K562 (cell line): ENCODE data around the gene CCDC9B. TPM values are rescaled to one million over a fixed set of nuclear protein-coding genes. Genes with fewer than 3 reads are reported as not detected.

ENCODE experiments used
- ATAC-seq: fragments of 200-7000 bp; cut with Tn5 transposase; 3 replicates; pipeline ENCODE4 v1.9.1; 2020; ENCODE audit warnings: moderate library complexity
- BruUV-seq: library from RNA; stranded (reverse); fragments of 400-500 nt; replicated peaks from 2 replicates; lab custom pipeline; 2021; lab: Mats Ljungman, UMichigan
- CTCF ChIA-PET: fragments of 300-600 bp; formaldehyde crosslinking; extraction: SDS; loops from one replicate; lab custom pipeline; 2021; ENCODE audit warnings: low intra/inter-chr PET ratio; lab: Yijun Ruan, JAX
- POLR2A ChIA-PET: fragments of 300-600, 350-650 bp; sonication (Branson Sonifier 250); formaldehyde crosslinking; extraction: SDS; loops from one replicate; lab custom pipeline; 2021; ENCODE audit warnings: antibody characterized with exemption, inconsistent platforms; lab: Yijun Ruan, JAX
- DNase-seq, 4 experiments: peaks; one replicate each; pipeline versions ENCODE4 v3.0.0 to v3.0.0-alpha.2; 2011 to 2018; ENCODE audit warnings: low spot score in 3 of 4, mixed read lengths in 3 of 4; ENCODE audit errors: extremely low read depth in 1 of 4
- FAIRE-seq: peaks from 2 replicates; lab custom pipeline; 2011; peaks lifted over from hg19 to GRCh38; lab: Jason Lieb, UNC
- H2AFZ ChIP-seq: 2 replicates; pipeline ENCODE4 v1.6.0; 2011; ENCODE audit warnings: low read depth, low read length, control low read depth, inconsistent platforms
- H3K27ac ChIP-seq: fragments of 200-600 bp; 3 replicates; pipeline ENCODE4 v1.8.0; 2011; ENCODE audit warnings: low read depth, mild to moderate bottlenecking, control low read depth, inconsistent platforms, low read length, moderate library complexity, mixed read lengths; ENCODE audit errors: extremely low read depth
- H3K27me3 ChIP-seq, 2 experiments: fragments of 300-600 bp in 1 of 2; 2 replicates in 1 of 2; 3 replicates in 1 of 2; pipeline versions ENCODE4 v1.6.0 to v1.8.0; 2011; ENCODE audit warnings: inconsistent platforms in 2 of 2, low read length in 2 of 2, mild to moderate bottlenecking in 1 of 2, mixed read lengths in 1 of 2, moderate library complexity in 1 of 2; ENCODE audit not compliant: control insufficient read depth in 2 of 2, insufficient read depth in 2 of 2
- H3K36me3 ChIP-seq: fragments of 300-600 bp; 3 replicates; pipeline ENCODE4 v1.8.0; 2011; ENCODE audit warnings: mild to moderate bottlenecking, low read length, inconsistent platforms; ENCODE audit not compliant: control insufficient read depth, insufficient read depth
- H3K4me1 ChIP-seq, 2 experiments: fragments of 200-600 bp in 1 of 2; replicated peaks in 1 of 2; 2 replicates in 1 of 2; 3 replicates in 1 of 2; pipeline versions ENCODE4 v1.5.1 to v1.8.0; 2011; ENCODE audit warnings: inconsistent platforms in 2 of 2, low read length in 2 of 2, mild to moderate bottlenecking in 1 of 2, mixed read lengths in 1 of 2, moderate library complexity in 1 of 2; ENCODE audit not compliant: control insufficient read depth in 2 of 2, insufficient read depth in 2 of 2
- H3K4me2 ChIP-seq: 2 replicates; pipeline ENCODE4 v1.6.1; 2011; ENCODE audit warnings: low read length, control low read depth, inconsistent platforms, mixed read lengths; ENCODE audit not compliant: insufficient read depth
- H3K4me3 ChIP-seq: fragments of 200-600 bp; sonication (generic), shearing (Covaris generic); 2 replicates; pipeline ENCODE4 v1.5.1; 2016; ENCODE audit warnings: control low read depth, inconsistent platforms
- H3K79me2 ChIP-seq: fragments of 200-600 bp; 3 replicates; pipeline ENCODE4 v1.8.0; 2011; ENCODE audit warnings: low read length, inconsistent platforms; ENCODE audit not compliant: control insufficient read depth, insufficient read depth
- H3K9ac ChIP-seq, 2 experiments: 2 replicates each; pipeline versions ENCODE4 v1.6.0 to v1.6.1; 2011; ENCODE audit warnings: low read depth in 2 of 2, low read length in 2 of 2, control low read depth in 1 of 2, inconsistent platforms in 1 of 2, mild to moderate bottlenecking in 1 of 2, mixed read lengths in 1 of 2; ENCODE audit not compliant: insufficient read depth in 1 of 2
- H3K9me1 ChIP-seq: one replicate; pipeline ENCODE4 v1.6.0; 2011; ENCODE audit warnings: inconsistent platforms, mild to moderate bottlenecking, low read length, moderate library complexity; ENCODE audit not compliant: control insufficient read depth, insufficient read depth
- H3K9me3 ChIP-seq: replicated peaks from 2 replicates; pipeline ENCODE4 v1.5.1; 2011; ENCODE audit warnings: low read depth, low read length, inconsistent platforms; ENCODE audit not compliant: control insufficient read depth, insufficient read depth
- H4K20me1 ChIP-seq: replicated peaks from 2 replicates; pipeline ENCODE4 v1.6.1; 2011; ENCODE audit warnings: low read length, inconsistent platforms, mixed read lengths; ENCODE audit not compliant: control insufficient read depth, insufficient read depth
- ASH1L ChIP-seq: fragments of 450-650 bp; IDR thresholded peaks from 2 replicates; pipeline ENCODE4 v1.6.1; 2018; ENCODE audit warnings: borderline replicate concordance, mild to moderate bottlenecking, low read depth; ENCODE audit not compliant: partially characterized antibody
- BHLHE40 ChIP-seq: IDR thresholded peaks from 2 replicates; pipeline ENCODE4 v1.6.1; 2011; ENCODE audit warnings: low read length, improper control_type of control experiment
- ELF2 ChIP-seq: fragments of 250-450 bp; sonication (Bioruptor Pico); IDR thresholded peaks from 2 replicates; pipeline ENCODE4 v1.5.0; 2021; ENCODE audit warnings: mild to moderate bottlenecking
- JUNB ChIP-seq: fragments of 450-650 bp; formaldehyde crosslinking; conservative IDR thresholded peaks from 2 replicates; pipeline ENCODE4 v1.4.0; 2020; ENCODE audit warnings: mild to moderate bottlenecking
- PCBP2 ChIP-seq: fragments of 200-400 bp; formaldehyde crosslinking; IDR thresholded peaks from 2 replicates; pipeline ENCODE4 v1.6.1; 2018; ENCODE audit warnings: low read length, low read depth, mild to moderate bottlenecking, moderate library complexity; ENCODE audit not compliant: poor library complexity, severe bottlenecking
- PRPF4 ChIP-seq: fragments of 200-400 bp; formaldehyde crosslinking; IDR thresholded peaks from one replicate; pipeline ENCODE4 v1.6.1; 2017; ENCODE audit warnings: low read length, low read depth, mild to moderate bottlenecking; ENCODE audit not compliant: insufficient read depth, poor library complexity, severe bottlenecking
- TCFL5 ChIP-seq: fragments of 250-450 bp; sonication (Bioruptor Pico); conservative IDR thresholded peaks from 2 replicates; pipeline ENCODE4 v1.6.1; 2021; ENCODE audit warnings: mild to moderate bottlenecking, moderate library complexity, matching md5 sums
- TSC22D4 ChIP-seq: fragments of 450-650 bp; IDR thresholded peaks from 2 replicates; pipeline ENCODE4 v1.6.1; 2016; ENCODE audit warnings: missing genetic modification characterization, missing biosample characterization, control low read depth
- YY1 ChIP-seq, 3 experiments: IDR thresholded peaks; 2 replicates each; pipeline ENCODE4 v1.6.1; 2011; ENCODE audit warnings: low read length in 2 of 3, mild to moderate bottlenecking in 2 of 3, moderate library complexity in 2 of 3, borderline replicate concordance in 1 of 3, control low read depth in 1 of 3, low read depth in 1 of 3; ENCODE audit not compliant: insufficient read depth in 3 of 3, insufficient replicate concordance in 2 of 3, control insufficient read depth in 1 of 3, insufficient read length in 1 of 3; ENCODE audit errors: extremely low read depth in 1 of 3
- ZNF124 ChIP-seq: sonication (generic); formaldehyde crosslinking; IDR thresholded peaks from 2 replicates; pipeline ENCODE4 v1.8.1; 2022; ENCODE audit warnings: missing genetic modification reagents
- ZNF699 ChIP-seq: fragments of 250-450 bp; sonication (Bioruptor Pico); IDR thresholded peaks from 2 replicates; pipeline ENCODE4 v1.8.0; 2021; ENCODE audit warnings: mild to moderate bottlenecking, moderate library complexity; ENCODE audit not compliant: insufficient replicate concordance
- ZZZ3 ChIP-seq: fragments of 450-650 bp; IDR thresholded peaks from 2 replicates; pipeline ENCODE4 v1.6.1; 2016; ENCODE audit warnings: antibody characterized with exemption, mild to moderate bottlenecking, moderate library complexity
- WGBS: fragments of 100-300 bp; shearing (Covaris generic); methylation state at CpG from one replicate; pipeline ENCODE4 v1.1.6; 2016; ENCODE audit warnings: low coverage, mixed read lengths; ENCODE audit not compliant: insufficient coverage; ENCODE audit errors: missing lambda C conversion rate; 5-methylcytosine and 5-hydroxymethylcytosine counted together
- in situ Hi-C: fragments of 300-500 bp; cut with MboI; formaldehyde crosslinking; loops from 4 replicates; pipeline ENCODE4 v1.15.0; 2018; ENCODE audit warnings: inconsistent platforms, mixed read lengths
- intact Hi-C: fragments of 100-400 bp; cut with micrococcal nuclease; formaldehyde crosslinking; loops from 2 replicates; pipeline ENCODE4 v1.14.2; 2022
- polyA plus RNA-seq, 8 experiments: library from polyadenylated mRNA; depleted of rRNA in 4 of 8; stranded (reverse) in 5 of 8; unstranded in 3 of 8; fragments of >200 nt; fragmentation: Nextera tagmentation in 2 of 8; fragmentation: Illumina TruSeq in 1 of 8; extraction: Ambion mirVana in 2 of 8; extraction: Trizol in 1 of 8; gene quantifications; 2 replicates each; pipeline versions ENCODE4 v1.2.1 to v1.2.3, GENCODE V29; 2011 to 2014; ENCODE audit warnings: inconsistent platforms in 1 of 8, missing spikeins in 1 of 8
- total RNA-seq, 7 experiments: library from RNA; depleted of rRNA in 6 of 7; stranded (reverse); fragments of >200 nt in 6 of 7; fragmentation: Illumina TruSeq in 2 of 7; extraction: Trizol in 2 of 7; gene quantifications; 2 replicates each; pipeline versions ENCODE4 v1.2.1 to v1.2.3, GENCODE V29; 2011 to 2021; ENCODE audit warnings: low replicate concordance in 1 of 7
- TF ChIP-seq, protein P1 (sequence below): sonication (generic); formaldehyde crosslinking; IDR thresholded peaks from 2 replicates; pipeline ENCODE4 v1.8.0; 2023; ENCODE audit warnings: mild to moderate bottlenecking, missing genetic modification reagents
- TF ChIP-seq, protein P2 (sequence below): fragments of 450-650 bp; IDR thresholded peaks from one replicate; pipeline ENCODE4 v1.6.1; 2018; ENCODE audit warnings: mild to moderate bottlenecking, moderate library complexity; ENCODE audit not compliant: partially characterized antibody
- TF ChIP-seq, protein P3 (sequence below): fragments of 250-450 bp; sonication (Bioruptor Pico); IDR thresholded peaks from 2 replicates; pipeline ENCODE4 v1.4.0; 2020; ENCODE audit warnings: borderline replicate concordance

Gene CCDC9B
- total and polyA plus RNA-seq, 9 of the 15 experiments (the other 6 are each of a cell fraction or from before 2014, with no cell fraction given): 0.01 to 0.47 (median 0.15) TPM; not detected in 1

DNA sequence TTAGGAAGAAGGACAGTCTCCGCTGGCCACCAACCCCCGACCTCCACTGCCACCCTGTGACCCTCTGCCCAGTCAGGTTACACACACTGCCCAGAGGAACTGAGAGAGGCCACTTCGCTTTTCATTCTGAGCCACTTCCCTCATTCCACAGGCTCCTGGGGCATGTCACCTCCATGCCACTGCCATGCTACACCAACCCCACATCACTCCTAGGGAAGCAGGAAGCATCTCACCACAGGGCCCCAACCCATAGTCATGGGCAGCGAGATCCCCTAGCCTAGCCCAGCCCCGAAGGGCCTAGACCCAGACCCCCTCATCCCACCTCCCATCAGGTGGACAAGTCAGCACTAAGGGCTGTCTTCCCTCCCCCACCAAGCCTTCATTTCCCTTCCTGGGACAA lies 34.4 kb downstream of the CCDC9B start:
- in situ Hi-C loops (no loop called here), intact Hi-C loops (no loop called here)
- H3K4me2 ChIP-seq: no peak overlapping the region
- no peak overlapping the region for H3K27ac ChIP-seq
- no TSS peak for BruUV-seq
- peaks cover 0 to 6% of the 10 kb centered on the region in 2 experiments; a peak in 2 of 5 replicates for H3K27me3 ChIP-seq
- H3K79me2 ChIP-seq: no peaks in the 10 kb centered on the region
- no peak overlapping the region for H3K9ac ChIP-seq
- 0 out of 2 replicates have a peak overlapping the region, but pooled peaks have one; percentile 10 for H2AFZ ChIP-seq
- H3K36me3 ChIP-seq: no peaks in the 10 kb centered on the region
- H3K9me1 ChIP-seq: no peaks in the 10 kb centered on the region
- H3K9me3 ChIP-seq: no peaks in the 10 kb centered on the region
- 58% methylated on average over 5 of the region's 5 CpGs for WGBS
- ATAC-seq (no peak), DNase-seq (no peak), FAIRE-seq (no peak)
- H3K4me3 ChIP-seq: no peak overlapping the region
- H3K4me1 ChIP-seq: peaks cover 33 to 48% of the 10 kb centered on the region in 2 experiments
- no peaks in the 10 kb centered on the region for H4K20me1 ChIP-seq
- no peak for TF ChIP-seq TSC22D4 (tag)
- TF ChIP-seq, protein P1, sequence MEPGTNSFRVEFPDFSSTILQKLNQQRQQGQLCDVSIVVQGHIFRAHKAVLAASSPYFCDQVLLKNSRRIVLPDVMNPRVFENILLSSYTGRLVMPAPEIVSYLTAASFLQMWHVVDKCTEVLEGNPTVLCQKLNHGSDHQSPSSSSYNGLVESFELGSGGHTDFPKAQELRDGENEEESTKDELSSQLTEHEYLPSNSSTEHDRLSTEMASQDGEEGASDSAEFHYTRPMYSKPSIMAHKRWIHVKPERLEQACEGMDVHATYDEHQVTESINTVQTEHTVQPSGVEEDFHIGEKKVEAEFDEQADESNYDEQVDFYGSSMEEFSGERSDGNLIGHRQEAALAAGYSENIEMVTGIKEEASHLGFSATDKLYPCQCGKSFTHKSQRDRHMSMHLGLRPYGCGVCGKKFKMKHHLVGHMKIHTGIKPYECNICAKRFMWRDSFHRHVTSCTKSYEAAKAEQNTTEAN (CRISPR knock-in tag): no peak
- TF ChIP-seq ELF2 (CRISPR knock-in tag): no peak
- TF ChIP-seq TCFL5 (CRISPR knock-in tag): no peak
- TF ChIP-seq, protein P2, sequence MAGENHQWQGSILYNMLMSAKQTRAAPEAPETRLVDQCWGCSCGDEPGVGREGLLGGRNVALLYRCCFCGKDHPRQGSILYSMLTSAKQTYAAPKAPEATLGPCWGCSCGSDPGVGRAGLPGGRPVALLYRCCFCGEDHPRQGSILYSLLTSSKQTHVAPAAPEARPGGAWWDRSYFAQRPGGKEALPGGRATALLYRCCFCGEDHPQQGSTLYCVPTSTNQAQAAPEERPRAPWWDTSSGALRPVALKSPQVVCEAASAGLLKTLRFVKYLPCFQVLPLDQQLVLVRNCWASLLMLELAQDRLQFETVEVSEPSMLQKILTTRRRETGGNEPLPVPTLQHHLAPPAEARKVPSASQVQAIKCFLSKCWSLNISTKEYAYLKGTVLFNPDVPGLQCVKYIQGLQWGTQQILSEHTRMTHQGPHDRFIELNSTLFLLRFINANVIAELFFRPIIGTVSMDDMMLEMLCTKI: no peak
- TF ChIP-seq BHLHE40: no peak
- TF ChIP-seq ZZZ3: no peak
- no peak for TF ChIP-seq YY1 (IDR thresholded peaks at IDR 0.05; ENCODE audit: borderline replicate concordance in 1 of 3, control insufficient read depth in 1 of 3, extremely low read depth in 1 of 3, insufficient read depth in 3 of 3, insufficient read length in 1 of 3, insufficient replicate concordance in 2 of 3, low read depth in 1 of 3, low read length in 2 of 3)
- TF ChIP-seq, protein P3, sequence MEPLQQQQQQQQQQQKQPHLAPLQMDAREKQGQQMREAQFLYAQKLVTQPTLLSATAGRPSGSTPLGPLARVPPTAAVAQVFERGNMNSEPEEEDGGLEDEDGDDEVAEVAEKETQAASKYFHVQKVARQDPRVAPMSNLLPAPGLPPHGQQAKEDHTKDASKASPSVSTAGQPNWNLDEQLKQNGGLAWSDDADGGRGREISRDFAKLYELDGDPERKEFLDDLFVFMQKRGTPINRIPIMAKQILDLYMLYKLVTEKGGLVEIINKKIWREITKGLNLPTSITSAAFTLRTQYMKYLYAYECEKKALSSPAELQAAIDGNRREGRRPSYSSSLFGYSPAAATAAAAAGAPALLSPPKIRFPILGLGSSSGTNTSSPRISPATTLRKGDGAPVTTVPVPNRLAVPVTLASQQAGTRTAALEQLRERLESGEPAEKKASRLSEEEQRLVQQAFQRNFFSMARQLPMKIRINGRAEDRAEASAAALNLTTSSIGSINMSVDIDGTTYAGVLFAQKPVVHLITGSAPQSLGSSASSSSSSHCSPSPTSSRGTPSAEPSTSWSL (CRISPR knock-in tag): no peak
- no peak for TF ChIP-seq ZNF699 (CRISPR knock-in tag)
- no peak for TF ChIP-seq JUNB (CRISPR knock-in tag)
- no peak for TF ChIP-seq ASH1L
- no peak for TF ChIP-seq PRPF4
- no peak for TF ChIP-seq PCBP2
- no peak for TF ChIP-seq ZNF124 (CRISPR knock-in tag)
- CTCF ChIA-PET: no interaction called here
- POLR2A ChIA-PET: interaction anchor here (1.1 kb wide), 1 partner anchor 26 kb away, joined by 3 read pairs; no protein-coding TSS in a partner anchor
